Transverse colon (tissue), 4 donors: Measurements from ENCODE around the gene WNT6. TPM values are rescaled to one million over a fixed set of nuclear protein-coding genes. Genes with fewer than 3 reads are reported as not detected.

Experiments used
- DNase-seq: peaks from one replicate; pipeline ENCODE4 v3.0.0-alpha.2; 2019
- H3K27ac ChIP-seq, 4 donors: fragments of 200-600 bp; sonication (generic); 2 replicates each; pipeline ENCODE4 v1.5.1; 2016 to 2018; ENCODE audit warnings: inconsistent platforms in 4 of 4
- H3K27me3 ChIP-seq: fragments of 200-600 bp; sonication (generic); 2 replicates; pipeline ENCODE4 v1.5.1; 2017; ENCODE audit warnings: inconsistent platforms
- H3K36me3 ChIP-seq, 4 donors: fragments of 200-600 bp; sonication (generic); 2 replicates each; pipeline ENCODE4 v1.5.1; 2017 to 2019; ENCODE audit warnings: inconsistent platforms in 4 of 4
- H3K4me1 ChIP-seq, 4 donors: fragments of 200-600 bp; sonication (generic); 2 replicates each; pipeline ENCODE4 v1.5.1; 2017 to 2020; ENCODE audit warnings: inconsistent platforms in 4 of 4
- H3K4me3 ChIP-seq, 4 donors: fragments of 200-600 bp; sonication (generic); 1 replicate in 1 of 4; 2 replicates in 3 of 4; pipeline versions ENCODE4 v1.5.1 to v1.6.1; 2017 to 2019; ENCODE audit warnings: inconsistent platforms in 4 of 4
- H3K9me3 ChIP-seq, 2 donors: fragments of 200-600 bp; sonication (generic); 2 replicates each; pipeline ENCODE4 v1.5.1; 2017 to 2019; ENCODE audit warnings: inconsistent platforms in 2 of 2
- EP300 ChIP-seq: sonication (generic); formaldehyde crosslinking; IDR thresholded peaks from one replicate; pipeline ENCODE4 v1.6.1; 2017; ENCODE audit warnings: antibody characterized with exemption, low read depth
- POLR2A ChIP-seq: fragments of 450-650 bp; IDR thresholded peaks from one replicate; pipeline ENCODE4 v1.6.1; 2016; ENCODE audit warnings: antibody characterized with exemption, mild to moderate bottlenecking, moderate library complexity
- POLR2AphosphoS5 ChIP-seq, 3 donors: sonication (generic); formaldehyde crosslinking; IDR thresholded peaks; one replicate each; pipeline ENCODE4 v1.6.1; 2016; ENCODE audit warnings: antibody characterized with exemption in 3 of 3
- WGBS, 2 donors: methylation state at CpG; one replicate each; pipeline ENCODE4 v1.1.5; 2018; ENCODE audit warnings: low coverage in 1 of 2; 5-methylcytosine and 5-hydroxymethylcytosine counted together
- in situ Hi-C, 4 donors: fragments of 200-750 bp; cut with MboI; loops; one replicate each; pipeline versions ENCODE4 v1.15.0 to v1.15.1; 2017; ENCODE audit warnings: low sequenced_read_pairs in 3 of 4, low pct_ligation_motif_present in 1 of 4, low pct_unique_long_range_greater_than_20kb in 1 of 4
- intact Hi-C: fragments of 100-400 bp; cut with DNase I; formaldehyde crosslinking; loops from one replicate; pipeline ENCODE4 v1.15.1; 2023; ENCODE audit warnings: low total_unique reads
- total RNA-seq, 4 donors: library from RNA; depleted of rRNA; stranded (reverse); fragments of >200 nt; gene quantifications; one replicate each; pipeline ENCODE4 v1.1.0, GENCODE V29; 2016
- TF ChIP-seq, protein P1 (sequence below), 5 experiments: fragments of 200-600 bp in 3 of 5; fragments of 450-650 bp in 2 of 5; sonication (generic) in 3 of 5; IDR thresholded peaks; 1 replicate in 2 of 5; 2 replicates in 3 of 5; pipeline ENCODE4 v1.5.1; 2016 to 2017; ENCODE audit warnings: antibody characterized with exemption in 5 of 5, inconsistent platforms in 3 of 5, mild to moderate bottlenecking in 2 of 5, moderate library complexity in 1 of 5

The WNT6 gene
- total RNA-seq, 4 donors from 2014 or later = 0.82 to 164 (median 1.7) TPM; not detected in 1

- peaks cover 98% of the 10 kb centered on the region for H3K27me3 ChIP-seq
Measured at GRCh38 chr2:218865396-218865795, 5.8 kb downstream of the WNT6 start.

GRCh38 chr2:218865999-218866398 is 6.4 kb downstream of the WNT6 start:
- DNase-seq = no peak
- Histone ChIP-seq H3K4me3 (no peak overlapping the region), H3K36me3 (no peaks in the 10 kb centered on the region), H3K9me3 (no peaks in the 10 kb centered on the region), H3K27me3 (peaks cover 98% of the 10 kb centered on the region), H3K27ac (no peak overlapping the region), H3K4me1 (peaks cover 0 to 3% (median 1%) of the 10 kb centered on the region in 4 donors)
- intact Hi-C loops (no loop called here), in situ Hi-C loops (no loop called here)
- 61 to 65% methylated on average over 5 to 6 of the region's 6 CpGs for WGBS, 2 donors
- no peak for TF ChIP-seq POLR2A
- TF ChIP-seq EP300 = no peak
- TF ChIP-seq POLR2AphosphoS5 (IDR thresholded peaks at IDR 0.05) = no peak
- TF ChIP-seq, protein P1, sequence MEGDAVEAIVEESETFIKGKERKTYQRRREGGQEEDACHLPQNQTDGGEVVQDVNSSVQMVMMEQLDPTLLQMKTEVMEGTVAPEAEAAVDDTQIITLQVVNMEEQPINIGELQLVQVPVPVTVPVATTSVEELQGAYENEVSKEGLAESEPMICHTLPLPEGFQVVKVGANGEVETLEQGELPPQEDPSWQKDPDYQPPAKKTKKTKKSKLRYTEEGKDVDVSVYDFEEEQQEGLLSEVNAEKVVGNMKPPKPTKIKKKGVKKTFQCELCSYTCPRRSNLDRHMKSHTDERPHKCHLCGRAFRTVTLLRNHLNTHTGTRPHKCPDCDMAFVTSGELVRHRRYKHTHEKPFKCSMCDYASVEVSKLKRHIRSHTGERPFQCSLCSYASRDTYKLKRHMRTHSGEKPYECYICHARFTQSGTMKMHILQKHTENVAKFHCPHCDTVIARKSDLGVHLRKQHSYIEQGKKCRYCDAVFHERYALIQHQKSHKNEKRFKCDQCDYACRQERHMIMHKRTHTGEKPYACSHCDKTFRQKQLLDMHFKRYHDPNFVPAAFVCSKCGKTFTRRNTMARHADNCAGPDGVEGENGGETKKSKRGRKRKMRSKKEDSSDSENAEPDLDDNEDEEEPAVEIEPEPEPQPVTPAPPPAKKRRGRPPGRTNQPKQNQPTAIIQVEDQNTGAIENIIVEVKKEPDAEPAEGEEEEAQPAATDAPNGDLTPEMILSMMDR (IDR thresholded peaks at IDR 0.05) = no peak

More at GRCh38 chr2:218865396-218865795, 5.8 kb downstream of the WNT6 start:
- Histone ChIP-seq H3K27ac (no peak overlapping the region), H3K4me1 (peaks cover 5 to 7% (median 6%) of the 10 kb centered on the region in 4 donors), H3K36me3 (no peaks in the 10 kb centered on the region), H3K9me3 (no peaks in the 10 kb centered on the region), H3K4me3 (no peak overlapping the region)
- DNase-seq = no peak
- TF ChIP-seq POLR2A (no peak), EP300 (no peak), POLR2AphosphoS5 (IDR thresholded peaks at IDR 0.05) (no peak)
- TF ChIP-seq, protein P1 (IDR thresholded peaks at IDR 0.05) = no peak
- 72% methylated on average over 4 of the region's 4 CpGs; no CpG with 5 or more reads in 1 of the 2 donors for WGBS, 2 donors
- in situ Hi-C loops (no loop called here), intact Hi-C loops (no loop called here)

GRCh38 chr2:218867900-218868299 is 8.3 kb downstream of the WNT6 start:
- intact Hi-C loops = no loop called here
- Histone ChIP-seq H3K36me3 (no peaks in the 10 kb centered on the region), H3K4me1 (peaks cover 0 to 13% (median 7%) of the 10 kb centered on the region in 4 donors), H3K9me3 (no peaks in the 10 kb centered on the region), H3K27ac (no peak overlapping the region), H3K27me3 (peaks cover 98% of the 10 kb centered on the region), H3K4me3 (no peak overlapping the region)
- in situ Hi-C loops = no loop called here
- WGBS, 2 donors = 40 to 54% methylated on average over 5 to 6 of the region's 6 CpGs
- no peak for TF ChIP-seq EP300
- TF ChIP-seq POLR2AphosphoS5 (IDR thresholded peaks at IDR 0.05) = no peak
- no peak for TF ChIP-seq POLR2A
- DNase-seq = no peak

DNA sequence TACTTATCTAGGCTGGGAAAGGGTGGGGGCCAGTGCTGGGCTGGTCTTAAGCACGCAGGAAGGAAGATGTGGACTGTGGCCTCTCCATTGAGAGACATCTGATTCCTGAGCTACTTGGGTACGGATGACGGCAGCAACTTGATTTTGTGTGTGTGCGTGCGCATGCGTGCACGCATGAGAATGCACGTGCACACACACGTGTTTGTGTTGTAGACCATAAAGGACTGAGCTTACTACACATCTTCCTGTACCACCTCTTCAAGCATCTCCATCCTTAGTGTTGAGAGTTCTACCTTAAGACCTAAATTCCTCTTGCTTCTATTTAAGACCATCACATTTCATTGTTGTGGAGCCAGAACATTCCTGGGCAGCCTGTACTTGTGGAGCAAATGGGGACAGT is 9.5 kb downstream of the WNT6 start:
- in situ Hi-C loops = no loop called here
- TF ChIP-seq POLR2AphosphoS5 (IDR thresholded peaks at IDR 0.05) (no peak), EP300 (no peak), POLR2A (no peak)
- TF ChIP-seq, protein P1 (IDR thresholded peaks at IDR 0.05) = no peak
- Histone ChIP-seq H3K4me1 (peaks cover 0 to 19% (median 10%) of the 10 kb centered on the region in 4 donors), H3K27ac (no peak overlapping the region), H3K4me3 (no peak overlapping the region), H3K9me3 (no peaks in the 10 kb centered on the region), H3K36me3 (no peaks in the 10 kb centered on the region), H3K27me3 (peaks cover 98% of the 10 kb centered on the region)
- DNase-seq = no peak
- intact Hi-C loops = no loop called here
- WGBS, 2 donors = 89% methylated on average over 9 of the region's 9 CpGs; no CpG with 5 or more reads in 1 of the 2 donors

DNA sequence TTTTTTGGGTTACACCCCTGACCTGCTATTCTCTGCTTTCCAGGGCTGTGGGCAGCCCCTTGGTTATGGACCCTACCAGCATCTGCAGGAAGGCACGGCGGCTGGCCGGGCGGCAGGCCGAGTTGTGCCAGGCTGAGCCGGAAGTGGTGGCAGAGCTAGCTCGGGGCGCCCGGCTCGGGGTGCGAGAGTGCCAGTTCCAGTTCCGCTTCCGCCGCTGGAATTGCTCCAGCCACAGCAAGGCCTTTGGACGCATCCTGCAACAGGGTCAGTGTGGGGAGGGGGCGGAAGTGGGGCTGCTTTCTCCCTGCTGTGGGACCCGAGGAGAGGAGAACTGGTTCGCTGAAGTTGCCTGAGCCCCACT is 11.4 kb downstream of the WNT6 start:
- H3K27me3 ChIP-seq = peaks cover 99% of the 10 kb centered on the region
- H3K9me3 ChIP-seq = no peaks in the 10 kb centered on the region
- DNase-seq = peak; percentile 27
- no peak overlapping the region for H3K27ac ChIP-seq
- in situ Hi-C loops = no loop called here
- intact Hi-C loops = no loop called here
- H3K4me1 ChIP-seq = peaks cover 0 to 19% (median 10%) of the 10 kb centered on the region in 4 donors
- WGBS, 2 donors = 0% methylated on average over 3 of the region's 18 CpGs; no CpG with 5 or more reads in 1 of the 2 donors
- TF ChIP-seq EP300 = no peak
- no peak for TF ChIP-seq POLR2A
- no peak for TF ChIP-seq POLR2AphosphoS5 (IDR thresholded peaks at IDR 0.05)
- TF ChIP-seq, protein P1 (IDR thresholded peaks at IDR 0.05) = no peak
- peak overlapping the region in 2 of 4 donors; percentile 16 to 34 for H3K4me3 ChIP-seq
- H3K36me3 ChIP-seq = no peaks in the 10 kb centered on the region
